MM.1S (cell line): Measurements from ENCODE around the gene CSRP1.

ENCODE experiments used
- DNase-seq: peaks from one replicate; pipeline ENCODE4 v3.0.0-alpha.2; 2015
- H2AFZ ChIP-seq: fragments of 300-600 bp; sonication (generic); 2 replicates; pipeline ENCODE4 v1.6.0; 2016; ENCODE audit warnings: antibody characterized with exemption, low read length
- H3F3A ChIP-seq: fragments of 300-600 bp; sonication (generic); 2 replicates; pipeline ENCODE4 v1.6.1; 2016; ENCODE audit warnings: mild to moderate bottlenecking, antibody characterized with exemption, low read length, moderate library complexity, mixed read lengths; ENCODE audit not compliant: insufficient read depth
- H3K27ac ChIP-seq: fragments of 300-600 bp; sonication (generic); 2 replicates; pipeline ENCODE4 v1.5.1; 2016; ENCODE audit warnings: mild to moderate bottlenecking, low read length
- H3K27me3 ChIP-seq: fragments of 300-600 bp; sonication (generic); replicated peaks from 2 replicates; pipeline ENCODE4 v1.6.0; 2016; ENCODE audit warnings: low read length; ENCODE audit not compliant: insufficient read depth
- H3K36me3 ChIP-seq: fragments of 300-600 bp; sonication (generic); replicated peaks from 2 replicates; pipeline ENCODE4 v1.6.1; 2016; ENCODE audit warnings: mild to moderate bottlenecking, low read length, mixed read lengths; ENCODE audit not compliant: insufficient read depth
- H3K4me1 ChIP-seq: fragments of 300-600 bp; sonication (generic); 2 replicates; pipeline ENCODE4 v1.6.1; 2016; ENCODE audit warnings: low read length, mixed read lengths
- H3K4me2 ChIP-seq: fragments of 300-600 bp; sonication (generic); 2 replicates; pipeline ENCODE4 v1.6.0; 2016; ENCODE audit warnings: low read depth, low read length
- H3K4me3 ChIP-seq: fragments of 300-600 bp; sonication (generic); 2 replicates; pipeline ENCODE4 v1.5.1; 2016; ENCODE audit warnings: low read length, mixed read lengths
- H3K79me2 ChIP-seq: fragments of 300-600 bp; sonication (generic); 2 replicates; pipeline ENCODE4 v1.6.1; 2016; ENCODE audit warnings: mixed run types, low read length, mixed read lengths
- H3K9ac ChIP-seq: fragments of 300-600 bp; sonication (generic); 2 replicates; pipeline ENCODE4 v1.6.1; 2016; ENCODE audit warnings: low read length, mixed read lengths
- H3K9me2 ChIP-seq: fragments of 300-600 bp; sonication (generic); replicated peaks from 2 replicates; pipeline ENCODE4 v1.6.1; 2016; ENCODE audit warnings: mild to moderate bottlenecking, low read length, mixed read lengths; ENCODE audit not compliant: insufficient read depth
- H3K9me3 ChIP-seq: fragments of 300-600 bp; sonication (generic); replicated peaks from 2 replicates; pipeline ENCODE4 v1.6.1; 2016; ENCODE audit warnings: mild to moderate bottlenecking, low read length, mixed read lengths; ENCODE audit not compliant: insufficient read depth
- H4K20me1 ChIP-seq: fragments of 300-600 bp; sonication (generic); 2 replicates; pipeline ENCODE4 v1.6.1; 2016; ENCODE audit warnings: mild to moderate bottlenecking, low read length, moderate library complexity, mixed read lengths; ENCODE audit not compliant: insufficient read depth
- CTCF ChIP-seq: fragments of 300-600 bp; sonication (generic); IDR thresholded peaks from 2 replicates; pipeline ENCODE4 v1.5.1; 2016; ENCODE audit warnings: antibody characterized with exemption, low read length, mixed read lengths
- EZH2 ChIP-seq: fragments of 300-600 bp; sonication (generic); optimal IDR thresholded peaks from 2 replicates; pipeline ENCODE3; 2017; ENCODE audit warnings: low read depth, mild to moderate bottlenecking, antibody characterized with exemption, low read length, mixed read lengths
- EZH2phosphoT487 ChIP-seq: fragments of 300-600 bp; sonication (generic); IDR thresholded peaks from 2 replicates; pipeline ENCODE4 v1.6.1; 2018; ENCODE audit warnings: antibody characterized with exemption, low read length

Gene CSRP1

GRCh38 chr1:201518071-201518470 is 11.1 kb upstream of the CSRP1 start:
- Histone ChIP-seq H3K27ac (no peak overlapping the region), H3K4me3 (no peak overlapping the region), H2AFZ (no peak overlapping the region), H3K79me2 (no peaks in the 10 kb centered on the region), H3K9ac (no peak overlapping the region), H3K36me3 (no peaks in the 10 kb centered on the region), H3K4me2 (no peak overlapping the region), H3K27me3 (no peaks in the 10 kb centered on the region), H3K4me1 (no peaks in the 10 kb centered on the region), H3K9me3 (no peaks in the 10 kb centered on the region), H4K20me1 (no peaks in the 10 kb centered on the region), H3F3A (no peaks in the 10 kb centered on the region), H3K9me2 (no peaks in the 10 kb centered on the region)
- no peak for DNase-seq
- TF ChIP-seq EZH2phosphoT487 (no peak), CTCF (no peak), EZH2 (no peak)

- no peak overlapping the region for H3K4me3 ChIP-seq
- no peak for DNase-seq
- H3K9me3 ChIP-seq = no peaks in the 10 kb centered on the region
- TF ChIP-seq EZH2 = no peak
- no peak for TF ChIP-seq EZH2phosphoT487
- TF ChIP-seq CTCF = no peak
- H3K4me1 ChIP-seq = peaks cover 3% of the 10 kb centered on the region
- no peaks in the 10 kb centered on the region for H3K9me2 ChIP-seq
- H3F3A ChIP-seq = peaks cover 1% of the 10 kb centered on the region; the same call in 1 of the 2 replicates
- H3K27ac ChIP-seq = no peak overlapping the region
- H3K27me3 ChIP-seq = no peaks in the 10 kb centered on the region
- H4K20me1 ChIP-seq = no peaks in the 10 kb centered on the region
- H3K9ac ChIP-seq = no peak overlapping the region
- no peak overlapping the region for H3K4me2 ChIP-seq
- H2AFZ ChIP-seq = no peak overlapping the region
- no peaks in the 10 kb centered on the region for H3K79me2 ChIP-seq
- H3K36me3 ChIP-seq = no peaks in the 10 kb centered on the region
Observed at GRCh38 chr1:201517631-201518030, 10.7 kb upstream of the CSRP1 start.

GRCh38 chr1:201516511-201517127 is 9.7 kb upstream of the CSRP1 start:
- Histone ChIP-seq H4K20me1 (no peaks in the 10 kb centered on the region), H3K79me2 (no peaks in the 10 kb centered on the region), H3K27ac (no peak overlapping the region), H3K4me2 (no peak overlapping the region), H3K4me3 (no peak overlapping the region), H3K9me3 (no peaks in the 10 kb centered on the region), H3F3A (peaks cover 11% of the 10 kb centered on the region), H3K4me1 (peaks cover 12% of the 10 kb centered on the region), H3K9me2 (no peaks in the 10 kb centered on the region), H3K36me3 (no peaks in the 10 kb centered on the region), H2AFZ (no peak overlapping the region), H3K27me3 (no peaks in the 10 kb centered on the region), H3K9ac (no peak overlapping the region)
- no peak for DNase-seq
- no peak for TF ChIP-seq EZH2
- no peak for TF ChIP-seq CTCF
- no peak for TF ChIP-seq EZH2phosphoT487
